ENCODE results near the gene TSSK2.
"Not testable (repeated sequence)": the region's sequence is repeated elsewhere in the genome, so short reads cannot be mapped to it uniquely, and the experiment has no call there.

Gene TSSK2

DNA sequence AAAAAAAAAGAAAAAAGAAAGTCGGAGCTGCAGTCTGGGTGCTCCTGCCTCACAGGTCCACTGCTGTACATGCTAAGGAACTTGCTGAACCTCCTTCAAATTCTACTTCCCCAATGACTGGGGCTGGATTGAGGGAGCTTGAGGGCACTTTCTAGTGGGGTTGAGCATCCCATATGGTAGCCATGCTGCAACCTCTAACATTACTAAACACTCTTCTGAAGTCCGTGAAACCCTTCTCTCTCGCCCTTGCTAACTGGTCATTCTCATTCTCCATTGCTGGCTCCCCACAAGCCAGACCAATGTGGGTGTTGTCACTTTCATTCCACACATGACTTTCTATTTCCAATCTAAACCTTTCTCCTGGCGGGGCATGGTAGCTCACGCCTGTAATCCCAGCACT, 12.1 kb downstream of the TSSK2 start:
- DNase-seq (ENCODE audit: low read depth, low spot score): no peak

DNA sequence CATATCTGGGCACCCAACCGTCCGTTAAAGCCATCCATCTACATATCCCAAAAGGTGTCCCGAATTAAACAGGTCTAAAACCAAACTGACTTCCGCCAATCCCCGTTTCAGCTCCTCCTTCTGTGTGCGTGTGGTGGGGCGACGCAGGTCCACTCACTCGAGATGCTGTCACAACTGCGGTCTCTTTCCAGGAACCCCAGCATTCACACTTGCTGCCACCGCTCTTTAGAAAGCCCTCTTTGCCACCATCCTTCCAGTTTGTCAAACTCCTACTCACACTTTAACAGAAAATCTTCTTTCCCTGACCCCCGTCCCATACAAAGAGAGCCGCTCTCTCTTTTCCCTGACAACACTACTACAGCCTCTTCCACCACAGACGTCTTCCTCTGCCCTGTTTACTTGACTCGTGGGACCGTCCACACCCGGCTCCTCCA, 12.9 kb downstream of the TSSK2 start:
- DNase-seq (ENCODE audit: low read depth, low spot score): no peak

DNA sequence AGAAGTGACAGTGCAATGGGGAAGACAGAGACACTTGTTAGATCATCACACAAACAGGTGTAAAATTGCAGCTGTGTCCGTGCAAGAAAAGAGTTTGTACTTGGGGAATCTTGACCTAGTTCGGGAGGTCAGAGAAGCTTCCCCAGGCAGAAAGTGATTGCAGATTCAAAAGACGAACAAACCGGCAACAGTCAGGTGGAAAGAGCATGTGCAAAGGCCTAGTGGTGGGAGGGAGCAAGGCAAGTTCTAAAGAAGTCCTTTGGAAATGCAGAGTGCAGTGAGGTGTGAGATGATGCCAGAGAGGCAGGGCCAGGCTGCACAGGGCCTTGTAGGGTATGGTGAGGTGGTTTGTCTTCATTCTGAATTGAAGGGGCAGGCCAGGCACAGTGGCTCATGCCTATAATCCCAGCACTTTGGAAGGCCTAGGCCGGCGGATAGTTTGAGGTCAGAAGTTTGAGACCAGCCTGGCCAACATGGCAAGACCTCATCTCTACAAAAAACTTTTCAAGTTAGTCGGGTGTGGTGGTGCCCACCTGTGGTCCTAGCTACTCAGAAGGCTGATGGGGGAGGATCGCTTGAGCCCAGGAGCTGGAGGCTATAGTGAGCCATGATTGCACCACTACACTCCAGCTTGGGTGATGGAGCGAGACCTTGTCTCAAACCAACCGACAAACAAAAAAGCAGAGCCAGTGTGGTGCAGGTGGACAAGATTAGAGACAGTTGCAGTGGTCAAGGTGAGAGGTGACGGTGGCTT, 15.3 kb downstream of the TSSK2 start:
- DNase-seq (ENCODE audit: low read depth, low spot score): no peak

DNA sequence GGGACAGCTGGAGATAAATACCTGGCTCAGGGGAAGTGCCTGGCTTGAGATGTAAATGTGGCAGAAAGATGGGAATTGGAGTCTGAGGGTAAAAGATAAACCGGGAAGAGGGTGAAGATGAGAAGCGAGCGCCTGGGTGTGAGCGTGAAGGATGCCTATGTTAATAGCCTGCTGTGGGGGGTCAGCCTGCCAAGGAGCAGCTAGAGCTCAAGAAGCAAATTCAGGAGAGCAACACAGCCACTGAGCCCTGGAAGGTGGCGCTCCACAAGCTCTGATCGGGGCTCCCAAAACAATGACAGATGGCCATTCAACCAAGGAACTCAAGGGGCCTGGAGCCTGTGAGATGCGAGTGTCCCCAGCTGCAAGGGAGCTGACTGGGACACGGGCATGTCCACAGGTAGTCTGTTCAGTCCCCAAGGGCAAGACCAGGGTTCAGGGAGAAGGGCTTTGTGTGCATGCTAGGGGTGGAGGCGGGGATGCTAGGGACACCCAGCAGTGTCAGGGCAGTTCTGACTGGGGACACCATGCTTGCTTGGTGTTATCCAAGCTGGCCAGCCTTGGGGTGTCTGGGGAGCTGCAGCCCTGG, 16.2 kb downstream of the TSSK2 start:
- no peak for DNase-seq (ENCODE audit: low read depth, low spot score)

DNA sequence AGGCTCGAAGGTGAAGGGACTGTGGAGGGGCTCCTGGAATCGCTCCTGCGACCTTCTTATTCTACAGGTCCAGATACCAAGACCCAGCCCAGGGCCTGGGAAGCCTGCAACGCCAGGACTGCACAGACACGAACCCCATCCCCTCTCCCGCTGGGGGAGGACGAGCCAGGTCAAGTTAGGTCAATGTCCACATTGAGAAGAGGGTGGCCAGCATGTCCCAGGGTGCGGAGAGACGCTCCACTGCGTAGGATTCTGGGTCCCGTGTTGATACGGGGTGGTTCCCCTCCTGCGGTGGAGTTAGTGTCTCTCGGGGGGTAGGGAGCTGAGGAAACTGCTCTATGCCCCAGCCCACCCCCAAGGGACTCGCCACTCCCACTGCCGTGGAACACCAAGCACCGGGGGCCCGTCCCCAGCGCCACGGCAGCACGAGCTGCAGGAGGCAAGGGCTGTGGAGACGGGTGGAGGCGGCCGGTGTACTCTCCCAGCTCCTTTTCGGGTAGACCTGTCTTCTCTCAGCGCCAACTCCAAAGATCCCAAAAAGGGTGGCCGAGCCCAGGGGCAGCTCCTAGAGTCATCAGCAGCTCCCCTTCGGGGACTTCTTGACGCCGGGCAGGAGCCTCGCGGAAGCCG, 17.4 kb downstream of the TSSK2 start:
- DNase-seq (ENCODE audit: low read depth, low spot score): no peak

DNA sequence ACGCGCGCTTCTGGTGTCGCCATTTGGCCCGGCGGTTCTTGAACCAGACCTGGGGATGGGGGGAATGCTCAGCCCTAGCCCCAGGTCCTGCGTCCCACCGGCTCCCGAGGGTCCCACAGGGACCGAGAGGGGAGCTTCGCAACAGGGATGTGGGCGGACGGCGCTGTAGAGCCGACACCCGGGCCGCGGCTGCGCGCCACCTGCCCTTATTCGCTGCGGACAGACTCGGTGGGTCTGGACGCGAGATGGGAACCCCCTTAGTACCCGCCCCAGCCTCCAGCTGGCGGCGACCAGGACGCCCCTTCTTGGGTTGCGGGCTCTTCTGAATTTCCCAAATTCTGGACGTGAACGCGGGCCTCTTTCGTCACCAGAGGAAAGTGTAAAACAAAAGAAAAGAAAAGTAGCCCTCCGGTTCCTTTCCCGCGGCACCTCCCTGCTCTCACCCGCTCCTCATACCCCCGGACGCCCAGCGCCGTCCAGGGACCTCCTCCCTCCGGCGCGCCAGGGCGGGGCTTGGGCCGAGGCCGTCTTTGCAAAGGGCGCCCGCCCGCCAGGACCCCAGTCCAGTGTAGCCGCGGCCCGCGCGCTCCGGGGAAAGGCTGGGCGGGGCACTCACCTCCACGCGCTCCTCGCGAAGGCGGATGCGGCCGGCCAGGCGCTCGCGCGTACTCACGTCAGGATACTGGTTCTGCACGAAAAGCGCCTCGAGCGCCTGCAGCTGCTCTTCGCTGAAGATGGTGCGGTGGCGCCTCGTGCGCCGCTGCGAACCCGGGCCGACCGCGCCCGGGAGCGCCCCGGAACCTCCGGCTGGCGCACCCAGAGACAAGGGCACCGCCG, 18.2 kb downstream of the TSSK2 start:
- no peak for DNase-seq (ENCODE audit: low read depth, low spot score)

DNA sequence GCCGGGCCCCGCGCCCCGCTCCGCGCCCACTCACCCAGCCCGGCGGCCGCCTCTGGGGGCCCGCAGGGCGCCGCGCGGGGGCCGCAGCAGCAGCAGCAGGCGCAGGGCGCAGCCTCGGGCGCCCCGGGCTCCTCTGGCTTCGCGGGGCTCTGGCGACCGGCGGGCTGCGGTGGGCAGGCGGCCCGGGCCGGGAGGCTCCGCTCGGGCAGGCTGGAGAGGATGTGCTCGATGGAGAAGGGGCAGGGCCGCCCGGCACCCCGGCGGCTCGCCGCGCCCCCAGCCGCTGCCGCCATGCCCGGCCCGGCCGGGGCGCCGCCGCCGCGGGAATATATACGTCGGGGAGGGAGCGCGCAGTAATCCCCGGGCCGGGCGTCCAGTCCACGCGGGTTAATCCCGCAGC, 18.9 kb downstream of the TSSK2 start, which contains the start of gene GSC2:
Gene GSC2 (minus strand): TSS at position 302 of the 400 bp plus-strand sequence. CDS start 9 bp downstream, at position 293.
- no peak for DNase-seq (ENCODE audit: low read depth, low spot score)

DNA sequence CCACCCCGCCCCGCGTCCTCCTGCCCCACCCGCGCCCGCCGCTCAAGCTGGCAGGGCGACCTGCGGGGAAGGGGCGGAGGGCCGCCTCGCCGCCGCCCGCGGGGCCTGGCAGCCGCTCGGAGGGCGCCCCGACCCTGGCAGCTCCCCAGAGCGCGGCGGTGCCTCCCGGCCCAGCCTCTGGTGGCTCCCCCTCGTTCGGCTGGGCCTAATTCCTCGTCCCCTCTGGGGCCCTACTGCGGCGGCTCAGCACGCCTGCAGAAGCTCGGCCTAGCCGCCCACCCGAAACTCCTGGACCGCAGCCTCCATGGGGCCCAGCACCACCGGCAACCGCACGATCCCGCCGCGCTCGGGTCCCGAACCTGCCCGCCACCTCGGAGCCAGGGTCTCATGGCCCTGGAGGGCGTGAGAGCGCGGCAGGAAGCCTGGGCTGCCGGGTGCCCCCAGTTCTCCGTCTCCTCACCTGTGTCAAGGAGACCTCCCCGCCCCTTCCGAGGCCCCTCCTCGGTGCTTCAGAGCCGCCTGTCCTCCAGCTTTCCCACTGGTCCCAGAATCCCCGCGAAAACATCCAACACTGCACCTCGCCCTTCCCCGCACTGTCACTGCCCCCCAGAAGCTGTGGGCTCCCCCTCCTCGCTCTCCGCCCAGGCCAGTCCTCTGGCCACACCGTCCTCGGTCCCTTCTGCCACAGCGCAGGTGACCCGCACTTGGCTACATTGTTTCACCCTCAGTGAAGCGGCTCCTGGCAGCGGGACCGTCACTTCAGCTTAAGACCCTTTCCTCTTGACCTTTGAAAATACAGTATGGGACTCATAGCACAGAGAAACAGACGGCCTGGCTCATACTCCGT, 19.6 kb downstream of the TSSK2 start:
- no peak for DNase-seq (ENCODE audit: low read depth, low spot score)

DNA sequence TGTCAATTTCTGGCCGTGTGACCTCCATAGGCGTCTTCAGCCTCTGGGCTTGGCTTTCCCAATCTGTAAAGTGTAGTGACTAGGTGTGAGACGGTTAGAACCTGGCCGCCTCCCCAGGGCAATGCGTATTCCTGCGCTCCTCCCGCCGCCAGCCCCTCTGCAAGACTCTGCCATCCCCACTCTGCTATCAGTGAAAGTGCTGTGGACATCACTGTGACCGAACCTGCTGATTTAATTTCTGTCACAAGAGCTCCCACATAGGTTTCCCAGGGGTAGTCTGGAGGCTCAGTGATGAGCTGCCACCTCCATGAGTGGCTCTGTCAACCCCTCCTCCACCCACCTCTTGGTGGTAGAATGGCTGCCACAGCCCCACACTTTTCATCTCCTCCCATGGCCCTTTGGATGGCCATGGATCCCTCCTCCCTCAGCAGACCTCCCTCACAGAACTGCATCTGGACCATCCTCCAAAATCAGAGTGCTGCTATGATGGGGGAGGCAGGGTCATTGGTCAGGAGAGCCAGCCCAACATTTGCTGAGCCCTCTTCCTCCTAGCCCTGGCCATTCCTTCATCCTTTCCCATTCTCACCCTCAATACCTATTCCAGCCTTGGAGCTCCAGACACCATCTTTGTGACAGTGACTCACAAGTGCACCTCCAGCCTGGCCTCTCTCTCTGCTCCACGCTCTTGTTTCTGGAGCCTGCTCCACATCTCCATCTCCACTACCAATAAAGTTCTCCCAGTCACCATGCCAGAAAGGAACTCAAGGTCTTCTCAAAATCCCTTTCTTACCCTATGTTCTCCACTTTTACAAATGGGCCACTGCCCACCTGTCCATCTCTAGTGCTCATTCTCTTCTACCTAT, 20.5 kb downstream of the TSSK2 start:
- DNase-seq (ENCODE audit: low read depth, low spot score): no peak

DNA sequence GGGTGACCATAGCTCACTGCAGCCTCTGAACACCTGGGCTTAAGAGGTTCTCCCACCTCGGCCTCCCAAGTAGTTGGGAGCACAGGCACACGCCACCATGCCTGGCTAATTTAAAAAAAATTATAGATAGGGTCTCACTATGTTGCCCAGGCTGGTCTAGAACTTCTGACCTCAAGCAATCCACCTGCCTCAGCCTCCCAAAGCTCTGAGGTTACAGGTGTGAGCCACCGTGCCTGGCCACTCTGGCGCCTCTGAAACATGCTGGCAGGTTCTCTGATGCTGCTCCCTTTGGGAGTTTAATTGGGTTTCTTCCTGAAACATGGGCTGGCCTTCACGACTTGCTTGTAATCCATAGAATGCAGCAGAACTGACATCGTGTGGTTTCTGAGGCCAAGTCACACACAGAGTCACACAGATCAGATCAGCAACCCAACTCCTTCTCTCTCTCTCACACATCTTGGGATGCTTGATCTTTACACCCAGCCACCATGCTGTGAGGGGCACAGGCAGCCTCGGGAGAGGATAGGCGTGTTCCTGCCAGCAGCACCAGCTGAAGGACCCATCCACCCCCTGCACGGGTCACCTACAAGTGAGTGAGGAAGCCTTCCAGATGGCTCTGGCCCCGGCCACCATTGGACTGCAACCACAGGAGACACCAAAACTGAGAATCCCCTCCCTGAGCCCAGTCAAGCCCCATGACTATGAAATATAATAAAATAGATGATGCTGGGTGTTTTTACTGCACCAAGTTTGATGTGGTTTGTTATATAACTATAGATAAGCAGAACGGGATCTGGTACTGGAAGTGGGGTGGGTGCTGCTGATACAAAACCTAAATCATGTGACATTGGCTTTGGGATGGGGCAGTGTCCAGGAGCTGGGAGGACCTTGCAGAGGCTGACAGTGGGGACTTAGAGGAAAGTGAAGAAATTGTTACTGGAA, 22.1 kb downstream of the TSSK2 start:
- no peak for DNase-seq (ENCODE audit: low read depth, low spot score)

DNA sequence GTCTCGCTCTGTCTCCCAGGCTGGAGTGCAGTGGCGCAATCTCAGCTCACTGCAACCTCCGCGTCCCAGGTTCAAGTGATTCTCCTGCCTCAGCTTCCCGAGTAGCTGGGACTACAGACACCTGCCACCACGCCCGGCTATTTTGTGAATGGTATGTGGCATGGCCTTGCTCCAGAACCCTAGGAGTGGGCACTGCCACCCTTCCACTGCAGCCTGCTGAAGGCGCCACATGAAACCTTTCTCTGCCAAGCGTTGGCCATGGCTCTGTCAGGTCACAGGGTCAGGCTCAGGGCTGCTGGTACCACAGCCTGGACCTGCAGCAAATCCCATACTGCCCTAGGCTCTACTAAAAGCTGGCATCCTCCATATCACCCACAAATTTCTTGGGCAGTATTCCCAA, 25.0 kb downstream of the TSSK2 start:
- not testable (repeated sequence) for DNase-seq (ENCODE audit: low read depth, low spot score)

DNA sequence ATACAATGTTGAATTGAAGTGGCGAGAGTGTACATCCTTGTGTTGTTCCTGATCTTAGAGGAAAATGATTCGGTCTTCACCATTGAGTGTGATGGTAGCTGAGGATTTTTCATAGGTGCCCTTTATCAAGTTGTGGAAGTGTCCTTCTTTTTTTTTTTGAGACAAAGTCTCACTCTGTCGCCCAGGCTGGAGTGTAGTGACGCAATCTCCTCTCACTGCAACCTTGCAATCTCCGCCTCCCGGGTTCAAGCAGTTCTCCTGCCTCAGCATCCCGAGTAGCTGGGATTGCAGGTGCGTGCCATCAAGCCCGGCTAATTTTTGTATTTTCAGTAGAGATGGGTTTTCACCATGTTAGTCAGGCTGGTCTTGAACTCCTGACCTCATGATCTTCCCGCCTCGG, 27.5 kb downstream of the TSSK2 start:
- DNase-seq (ENCODE audit: low read depth, low spot score): not testable (repeated sequence)

DNA sequence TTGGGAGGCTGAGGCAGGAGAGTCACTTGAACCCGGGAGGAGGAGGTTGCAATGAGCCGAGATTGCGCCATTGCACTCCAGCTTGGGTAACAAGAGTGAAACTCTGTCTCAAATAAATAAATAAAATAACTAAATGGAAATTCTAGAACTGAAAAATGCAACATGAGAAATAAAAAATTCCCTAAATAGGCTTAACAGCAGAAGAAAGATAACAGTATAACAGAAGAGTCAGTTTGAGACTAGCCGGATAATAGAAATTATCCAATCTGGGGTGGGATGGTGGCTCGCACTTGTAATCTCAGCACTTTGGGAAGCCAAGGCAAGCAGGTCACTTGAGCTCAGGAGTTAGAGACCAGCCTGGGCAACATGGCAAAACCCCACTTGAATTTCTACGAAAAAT, 33.3 kb downstream of the TSSK2 start:
- no peak for DNase-seq (ENCODE audit: low read depth, low spot score)

DNA sequence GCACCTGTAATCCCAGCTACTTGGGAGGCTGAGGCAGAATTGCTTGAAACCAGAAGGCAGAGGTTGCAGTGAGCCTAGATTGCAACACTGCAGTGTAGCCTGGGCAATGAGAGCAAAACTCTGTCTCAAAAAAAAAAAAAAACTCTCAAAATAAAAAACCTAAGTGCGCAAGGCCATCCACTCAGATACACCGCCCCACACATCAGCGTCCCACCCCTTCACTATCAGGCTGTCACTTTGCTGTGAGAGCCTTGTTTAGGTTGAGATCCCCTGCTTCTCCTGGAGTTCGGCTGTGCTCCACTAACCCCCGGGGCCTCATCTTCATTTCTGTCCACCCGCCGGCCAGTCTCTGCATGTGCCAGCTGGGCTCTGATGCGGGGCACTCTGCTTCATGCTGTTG, 35.3 kb downstream of the TSSK2 start:
- no peak for DNase-seq (ENCODE audit: low read depth, low spot score)

DNA sequence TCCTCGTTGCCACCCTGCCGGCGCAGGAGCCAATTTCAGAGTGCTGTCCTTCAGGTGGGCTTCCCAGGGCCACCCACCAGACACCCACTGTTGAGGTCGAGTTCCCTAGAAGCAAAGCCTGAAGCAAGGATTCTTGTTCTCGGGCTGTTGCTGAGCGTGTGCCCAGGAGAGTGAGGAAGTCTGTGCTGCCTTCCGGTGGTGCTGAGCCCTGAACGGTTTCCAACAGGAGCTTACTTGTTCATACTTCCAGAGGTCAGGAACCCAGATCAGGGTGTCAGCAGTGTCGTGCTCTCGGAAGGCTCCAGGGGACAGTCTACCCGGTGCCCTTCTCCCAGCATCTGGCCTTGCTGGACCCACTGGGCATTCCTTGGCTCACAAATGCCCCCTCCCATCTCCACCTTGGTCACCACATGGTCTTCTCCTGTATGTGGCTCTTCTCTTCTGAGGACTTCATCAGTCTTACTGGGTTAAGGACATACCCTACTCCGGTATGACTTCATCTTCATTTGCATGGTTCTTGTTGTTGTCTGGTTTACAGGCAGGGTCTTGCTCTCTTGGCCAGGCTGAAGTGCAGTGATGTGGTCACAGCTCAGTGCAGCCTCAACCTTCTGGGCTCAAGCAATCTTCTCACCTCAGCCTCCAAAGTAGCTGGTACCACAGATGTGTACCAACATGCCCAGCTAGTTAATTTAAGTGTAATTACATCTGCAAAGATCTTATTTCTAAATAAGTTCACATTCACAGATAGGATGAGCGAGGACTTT, 36.2 kb downstream of the TSSK2 start:
- no peak for DNase-seq (ENCODE audit: low read depth, low spot score)

DNA sequence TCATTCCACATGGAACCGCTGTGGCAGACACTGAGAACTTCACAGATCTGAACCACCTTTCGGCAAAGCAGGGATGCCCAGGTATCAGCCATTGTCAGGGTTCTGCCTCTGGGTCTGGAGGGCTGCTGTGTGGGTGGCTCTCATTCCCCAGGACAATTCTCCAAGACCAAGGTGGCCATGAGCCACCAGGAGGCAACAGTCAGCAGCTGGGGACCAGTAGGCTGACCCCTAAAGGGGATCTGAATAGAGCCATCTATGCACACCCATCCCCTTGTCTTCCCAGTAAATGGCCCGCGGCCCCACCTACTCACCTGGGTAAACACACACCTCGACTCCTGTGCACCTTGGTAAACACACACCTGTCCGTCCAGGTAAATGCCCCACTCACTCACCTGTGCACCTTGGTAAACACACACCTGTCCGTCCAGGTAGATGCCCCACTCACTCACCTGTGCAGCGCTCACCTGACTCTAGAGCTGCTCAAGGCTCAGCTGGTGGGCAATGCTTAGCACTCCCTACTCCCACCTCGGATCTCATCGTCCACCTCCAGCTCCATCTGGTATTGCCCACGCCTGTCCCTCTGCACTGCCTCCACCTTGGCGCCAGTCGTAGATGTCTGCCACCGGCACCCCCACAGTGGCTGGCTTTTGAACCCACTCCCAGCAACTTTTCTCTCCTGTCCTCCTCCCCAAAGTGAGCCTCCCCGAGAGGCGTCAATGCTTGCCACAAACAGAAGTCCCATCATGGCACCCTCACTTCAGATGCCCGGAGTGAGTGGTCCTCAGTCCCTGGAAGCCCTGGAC, 37.2 kb downstream of the TSSK2 start:
- DNase-seq (ENCODE audit: low read depth, low spot score): no peak

Data from iPS DF 19.7 (cell line).